ENCODE results near the gene CAMK1. TPM values are rescaled to one million over a fixed set of nuclear protein-coding genes. Genes with fewer than 3 reads are reported as not detected.

Gene CAMK1
- total and polyA plus RNA-seq, 7 donors: 14.0 to 57.8 (median 45.7) TPM

- H3K27ac ChIP-seq: no peak overlapping the region
- no peaks in the 10 kb centered on the region for H3K27me3 ChIP-seq
- DNase-seq: no peak
- intact Hi-C loops (cut with DNase I): no loop called here
- TF ChIP-seq EP300 (IDR thresholded peaks at IDR 0.05) (no peak), POLR2A (IDR thresholded peaks at IDR 0.05) (no peak), CTCF (IDR thresholded peaks at IDR 0.05) (peak in 1 of 4 experiments; percentile 13), POLR2AphosphoS5 (IDR thresholded peaks at IDR 0.05) (no peak)
- WGBS, 2 donors: 89 to 94% methylated on average over 13 of the region's 13 CpGs
- H3K4me1 ChIP-seq: peaks cover 0 to 19% (median 16%) of the 10 kb centered on the region in 4 donors
- H3K4me3 ChIP-seq: no peak overlapping the region
- peaks cover 26 to 82% (median 39%) of the 10 kb centered on the region in 4 donors for H3K36me3 ChIP-seq
- no peaks in the 10 kb centered on the region for H3K9me3 ChIP-seq
These were observed 17.3 kb upstream of the CAMK1 start for GRCh38 chr3:9786825-9787669.

GRCh38 chr3:9786209-9786739 lies 16.5 kb upstream of the CAMK1 start:
- Histone ChIP-seq H3K36me3 (peaks cover 29 to 90% (median 42%) of the 10 kb centered on the region in 4 donors), H3K9me3 (no peaks in the 10 kb centered on the region), H3K27ac (no peak overlapping the region), H3K4me1 (peaks cover 0 to 11% (median 9%) of the 10 kb centered on the region in 4 donors), H3K27me3 (no peaks in the 10 kb centered on the region), H3K4me3 (no peak overlapping the region)
- TF ChIP-seq EP300 (IDR thresholded peaks at IDR 0.05): no peak
- TF ChIP-seq CTCF (IDR thresholded peaks at IDR 0.05): no peak
- no peak for TF ChIP-seq POLR2AphosphoS5 (IDR thresholded peaks at IDR 0.05)
- no peak for TF ChIP-seq POLR2A (IDR thresholded peaks at IDR 0.05)
- 96 to 97% methylated on average over 7 of the region's 7 CpGs for WGBS, 2 donors
- DNase-seq: no peak
- intact Hi-C loops (cut with DNase I): no loop called here

- Histone ChIP-seq H3K27me3 (no peaks in the 10 kb centered on the region), H3K4me1 (peaks cover 0 to 5% (median 2%) of the 10 kb centered on the region in 4 donors), H3K9me3 (no peaks in the 10 kb centered on the region), H3K4me3 (no peak overlapping the region), H3K36me3 (peaks cover 30 to 97% (median 45%) of the 10 kb centered on the region in 4 donors), H3K27ac (no peak overlapping the region)
- DNase-seq: no peak
- intact Hi-C loops (cut with DNase I): no loop called here
- 88 to 93% methylated on average over 7 of the region's 7 CpGs for WGBS, 2 donors
- TF ChIP-seq POLR2A (IDR thresholded peaks at IDR 0.05): no peak
- no peak for TF ChIP-seq POLR2AphosphoS5 (IDR thresholded peaks at IDR 0.05)
- no peak for TF ChIP-seq EP300 (IDR thresholded peaks at IDR 0.05)
- no peak for TF ChIP-seq CTCF (IDR thresholded peaks at IDR 0.05)
These were observed 15.9 kb upstream of the CAMK1 start for GRCh38 chr3:9785602-9786001.

GRCh38 chr3:9784965-9785364 lies 15.2 kb upstream of the CAMK1 start:
- Histone ChIP-seq H3K4me3 (no peak overlapping the region), H3K27me3 (no peaks in the 10 kb centered on the region), H3K4me1 (no peaks in the 10 kb centered on the region), H3K36me3 (peaks cover 30 to 97% (median 47%) of the 10 kb centered on the region in 4 donors), H3K27ac (no peak overlapping the region), H3K9me3 (no peaks in the 10 kb centered on the region)
- intact Hi-C loops (cut with DNase I): no loop called here
- WGBS, 2 donors: 95 to 96% methylated on average over 4 of the region's 4 CpGs
- TF ChIP-seq CTCF (IDR thresholded peaks at IDR 0.05) (no peak), EP300 (IDR thresholded peaks at IDR 0.05) (no peak), POLR2AphosphoS5 (IDR thresholded peaks at IDR 0.05) (no peak), POLR2A (IDR thresholded peaks at IDR 0.05) (no peak)
- DNase-seq: no peak
